Metanephros (tissue), 2 donors: ENCODE data around the gene GRM8. TPM values are rescaled to one million over a fixed set of nuclear protein-coding genes. Genes with fewer than 3 reads are reported as not detected.

Experiments used
- small RNA-seq: library from RNA; depleted of rRNA; stranded (forward); fragments of <200 nt; gene quantifications from one replicate; pipeline ENCODE3, GENCODE V24; 2014; ENCODE audit warnings: low replicate concordance
- total RNA-seq: library from RNA; depleted of rRNA; stranded (reverse); fragments of >200 nt; gene quantifications from one replicate; pipeline ENCODE4 v1.2.3, GENCODE V29; 2014

GRM8 gene
- 8.1 TPM for total RNA-seq

DNA sequence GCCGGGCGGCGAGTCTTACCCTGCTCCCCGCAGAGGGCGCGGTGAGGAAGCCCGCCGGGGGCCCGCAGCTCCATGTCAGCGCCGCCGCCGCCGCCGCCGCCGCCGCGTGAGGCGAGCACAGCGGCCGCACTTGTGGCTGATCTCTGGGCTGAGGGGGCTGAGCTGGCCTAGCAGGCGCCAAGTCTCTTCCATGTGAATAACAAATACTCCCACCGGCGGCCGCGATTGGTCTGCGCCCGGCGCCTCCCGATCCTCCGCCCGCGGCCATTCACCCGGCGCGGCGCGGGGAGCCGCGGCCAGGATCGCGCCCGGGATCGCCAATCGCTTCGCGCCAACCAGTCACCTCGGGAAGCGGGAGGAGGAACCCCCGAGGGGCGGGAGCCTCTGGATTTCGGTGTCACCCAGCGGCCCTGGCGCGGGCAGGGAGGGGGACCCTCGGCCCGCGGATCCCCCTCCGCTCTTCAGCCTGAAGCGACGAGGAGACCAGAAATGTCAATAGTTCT, at the start of gene GRM8:
TSS of gene GRM8 (minus strand) at position 164 of the 503 bp plus-strand sequence.

Small RNA genes lying within 50 kb of the gene (small RNA-seq; reads per million reads assigned to genes)
- gene MIR592, result 3.3 reads per million, percentile 92 among the genes with 10 or more reads in this experiment

Other genes starting within 250 kb of the GRM8 start
- 17.1 TPM for gene ZNF800, start 139.8 kb upstream of the GRM8 start, total RNA-seq